B cell (primary cell): ENCODE results near the gene PCBP3.

Source experiments
- EZH2 ChIP-seq: IDR thresholded peaks from 2 replicates; pipeline ENCODE4 v1.6.1; 2012; ENCODE audit warnings: borderline replicate concordance, low read depth, mild to moderate bottlenecking, moderate library complexity, low read length; ENCODE audit not compliant: insufficient read depth, poor library complexity, severe bottlenecking
- TF ChIP-seq, protein P1 (sequence below): fragments of 200-600 bp; IDR thresholded peaks from one replicate; pipeline ENCODE4 v1.8.0; 2022; ENCODE audit warnings: antibody characterized with exemption, mild to moderate bottlenecking

DNA sequence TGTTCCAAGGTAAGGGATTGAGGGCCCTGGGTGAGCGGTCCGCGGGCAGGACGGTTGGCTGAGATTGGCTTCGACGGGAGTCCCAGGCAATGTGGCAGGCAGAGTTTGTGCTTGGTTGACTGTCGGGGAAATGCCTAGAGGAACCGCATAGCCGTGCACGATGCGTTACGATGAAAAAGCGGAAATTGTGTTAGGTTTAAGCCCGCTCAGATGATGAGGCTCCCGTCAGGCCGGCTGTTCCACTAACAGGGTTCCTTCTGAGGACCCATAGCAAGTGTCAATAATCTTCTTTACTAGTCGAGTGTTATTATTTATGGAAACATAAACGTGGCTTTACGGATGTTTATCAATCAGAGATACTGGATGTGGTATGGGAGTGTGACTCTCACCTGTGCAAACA, 220.2 kb downstream of the PCBP3 start:
- TF ChIP-seq, protein P1, sequence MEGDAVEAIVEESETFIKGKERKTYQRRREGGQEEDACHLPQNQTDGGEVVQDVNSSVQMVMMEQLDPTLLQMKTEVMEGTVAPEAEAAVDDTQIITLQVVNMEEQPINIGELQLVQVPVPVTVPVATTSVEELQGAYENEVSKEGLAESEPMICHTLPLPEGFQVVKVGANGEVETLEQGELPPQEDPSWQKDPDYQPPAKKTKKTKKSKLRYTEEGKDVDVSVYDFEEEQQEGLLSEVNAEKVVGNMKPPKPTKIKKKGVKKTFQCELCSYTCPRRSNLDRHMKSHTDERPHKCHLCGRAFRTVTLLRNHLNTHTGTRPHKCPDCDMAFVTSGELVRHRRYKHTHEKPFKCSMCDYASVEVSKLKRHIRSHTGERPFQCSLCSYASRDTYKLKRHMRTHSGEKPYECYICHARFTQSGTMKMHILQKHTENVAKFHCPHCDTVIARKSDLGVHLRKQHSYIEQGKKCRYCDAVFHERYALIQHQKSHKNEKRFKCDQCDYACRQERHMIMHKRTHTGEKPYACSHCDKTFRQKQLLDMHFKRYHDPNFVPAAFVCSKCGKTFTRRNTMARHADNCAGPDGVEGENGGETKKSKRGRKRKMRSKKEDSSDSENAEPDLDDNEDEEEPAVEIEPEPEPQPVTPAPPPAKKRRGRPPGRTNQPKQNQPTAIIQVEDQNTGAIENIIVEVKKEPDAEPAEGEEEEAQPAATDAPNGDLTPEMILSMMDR: no peak
- TF ChIP-seq EZH2: no peak
